Hepatic stellate cell (primary cell): ENCODE results near the gene IZUMO1.
"Not testable (repeated sequence)": the region's sequence is repeated elsewhere in the genome, so short reads cannot be mapped to it uniquely, and the experiment has no call there.

Experiments
- DNase-seq: peaks from one replicate; pipeline ENCODE4 v3.0.0; 2011; ENCODE audit warnings: low spot score

IZUMO1 gene

DNA sequence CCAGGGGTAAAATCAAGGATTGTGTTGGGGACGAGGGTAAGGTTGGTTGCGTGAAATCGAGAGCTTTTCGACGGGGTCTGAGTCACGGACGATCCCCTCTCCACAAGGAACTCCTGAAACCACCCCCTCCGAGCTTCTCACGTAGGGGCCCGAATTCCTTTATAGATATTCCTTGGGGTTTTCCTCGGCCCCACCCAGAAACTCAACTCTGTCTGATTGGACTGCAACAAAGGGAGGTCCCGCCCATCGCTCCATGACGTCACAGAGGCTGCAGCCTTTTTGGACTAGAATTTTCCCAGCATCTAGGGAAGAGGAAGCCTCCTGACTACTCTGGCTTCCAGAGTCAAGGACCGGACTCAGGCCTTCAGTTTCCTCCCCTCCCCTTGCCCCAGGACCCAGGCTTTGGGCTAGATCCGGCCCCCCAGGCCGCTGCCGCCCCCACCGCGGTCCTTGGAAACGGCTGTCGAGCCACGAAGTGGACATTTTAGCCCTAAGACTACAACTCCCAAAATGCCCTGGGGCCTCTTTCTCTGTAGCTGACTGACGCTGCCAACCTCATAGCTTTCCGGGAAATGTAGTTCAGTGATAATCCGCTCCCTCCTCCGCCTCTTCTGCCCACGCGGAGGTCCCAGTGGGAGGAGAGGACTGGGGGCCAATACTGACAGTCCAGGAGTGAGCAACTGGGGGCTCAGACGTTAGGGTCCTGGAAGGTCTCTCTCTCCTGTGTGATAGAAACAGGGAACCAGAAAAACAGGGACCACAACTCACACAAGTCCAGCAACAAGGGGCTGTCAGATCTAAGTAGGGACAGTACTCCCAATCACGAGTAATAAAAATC lies at the start of gene IZUMO1:
Gene IZUMO1, minus strand, starts transcription at position 172 of the 838 bp plus-strand sequence. CDS start 1,050 bp downstream, outside the sequence.
- peak; percentile 95 for DNase-seq

- DNase-seq = no peak
Observed at GRCh38 chr19:48795685-48796070, 49.0 kb upstream of the IZUMO1 start.

DNA sequence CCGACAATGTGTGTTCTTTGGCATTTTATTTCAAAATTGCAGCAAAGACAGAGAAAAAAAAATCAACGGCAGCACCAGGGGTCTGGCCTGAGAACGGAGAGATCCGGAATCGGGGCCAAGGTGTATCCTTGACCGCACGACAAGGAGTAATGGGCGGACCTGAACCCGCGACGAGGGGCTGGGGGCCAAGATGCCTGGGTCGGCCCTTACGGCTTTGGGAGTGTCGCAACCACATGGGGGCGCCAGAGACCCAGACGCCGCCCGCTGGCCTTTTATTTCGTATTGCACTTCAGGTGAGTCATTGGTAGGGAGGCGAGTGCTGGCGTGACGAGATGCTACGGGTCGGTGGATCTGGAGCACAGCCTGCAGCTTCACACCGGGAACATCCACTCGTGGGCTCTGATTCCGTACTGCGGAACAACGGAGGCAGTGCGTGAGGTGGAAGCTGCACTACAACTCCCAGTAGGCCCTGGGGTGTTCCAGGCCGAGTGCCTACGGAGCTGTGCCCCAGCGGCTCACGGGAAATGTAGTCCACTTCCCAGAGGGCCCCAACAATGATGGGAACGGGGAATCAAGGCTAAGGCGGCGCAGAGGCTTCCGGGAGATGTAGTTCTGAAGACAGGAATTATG lies 48.5 kb upstream of the IZUMO1 start:
- DNase-seq = peak; percentile 95

DNA sequence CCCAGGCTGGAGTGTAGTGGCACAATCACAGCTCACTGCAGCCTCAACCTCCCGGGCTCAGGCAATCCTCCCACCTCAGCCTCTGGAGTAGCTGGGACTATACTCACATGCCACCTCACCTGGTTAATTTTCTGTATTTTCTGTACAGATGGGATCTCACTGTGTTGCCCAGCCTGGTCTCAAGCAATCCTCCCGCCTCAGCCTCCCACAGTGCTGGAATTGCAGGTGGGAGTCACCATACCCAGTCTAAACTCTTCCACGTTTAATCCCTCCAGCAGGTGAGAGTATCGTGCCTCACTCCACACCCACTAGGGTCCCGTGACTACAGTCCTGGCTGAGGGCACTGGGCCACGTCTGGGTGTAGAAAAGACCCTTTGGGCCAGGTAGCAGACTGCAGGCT lies 47.6 kb upstream of the IZUMO1 start:
- no peak for DNase-seq

DNA sequence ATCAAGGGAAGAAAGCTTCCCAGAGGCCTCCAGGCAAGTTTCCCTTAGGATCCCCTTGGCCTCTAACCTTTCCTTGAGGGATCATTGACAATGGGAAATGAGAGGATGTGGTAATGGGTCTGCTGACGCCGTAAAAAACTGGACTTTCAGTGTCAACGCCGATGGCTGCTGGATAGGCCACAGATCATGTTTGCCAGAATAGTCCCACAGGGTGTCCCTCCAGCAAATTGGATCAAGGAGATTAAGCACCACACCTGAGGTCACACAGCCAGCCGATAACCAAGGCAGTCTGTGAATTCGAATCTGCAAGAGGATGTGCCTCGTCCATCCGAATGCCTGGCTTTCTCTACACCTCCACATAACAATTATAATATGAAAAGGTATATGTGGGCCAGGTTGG lies 46.6 kb upstream of the IZUMO1 start:
- DNase-seq = no peak

- not testable (repeated sequence) for DNase-seq
Observed at GRCh38 chr19:48787331-48787730, 40.6 kb upstream of the IZUMO1 start.

DNA sequence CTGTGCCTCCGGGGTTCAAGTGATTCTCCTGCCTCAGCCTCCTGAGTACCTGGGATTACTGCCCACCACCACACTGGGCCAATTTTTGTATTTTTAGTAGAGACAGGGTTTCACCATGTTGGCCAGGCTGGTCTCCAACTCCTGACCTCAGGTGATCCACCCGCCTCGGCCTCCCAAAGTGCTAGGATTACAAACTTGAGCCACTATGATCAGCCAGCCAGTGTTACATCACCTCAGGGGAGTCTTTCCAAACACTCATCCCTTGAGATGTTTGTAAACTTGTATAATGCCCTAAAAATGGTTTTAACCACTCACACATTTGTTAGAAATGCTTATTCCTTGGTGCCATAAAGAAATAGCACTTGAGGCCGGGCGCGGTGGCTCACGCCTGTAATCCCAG lies 39.7 kb upstream of the IZUMO1 start:
- DNase-seq = not testable (repeated sequence)

GRCh38 chr19:48784527-48784926 lies 37.8 kb upstream of the IZUMO1 start:
- no peak for DNase-seq

- no peak for DNase-seq
Observed at GRCh38 chr19:48780631-48781391, 34.1 kb upstream of the IZUMO1 start.

GRCh38 chr19:48779636-48780035 lies 32.9 kb upstream of the IZUMO1 start:
- DNase-seq = no peak

DNA sequence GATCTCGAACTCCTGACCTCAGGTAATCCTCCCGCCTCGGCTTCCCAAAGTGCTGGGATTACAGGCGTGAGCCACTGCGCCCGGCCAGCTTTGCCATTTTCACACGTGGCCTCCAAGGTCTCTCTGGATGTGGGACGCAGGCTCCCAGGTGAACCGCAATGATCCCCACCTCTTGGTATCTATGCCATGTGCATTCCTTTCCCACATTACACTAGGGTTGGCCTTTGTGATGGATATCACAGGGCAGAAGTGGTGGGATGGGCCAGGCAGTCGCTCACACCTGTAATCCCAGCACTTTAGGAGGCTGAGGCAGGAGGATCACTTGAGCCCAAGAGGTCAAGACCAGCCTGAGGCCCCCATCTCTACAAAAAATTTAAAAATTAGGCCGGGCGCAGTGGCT lies 31.0 kb upstream of the IZUMO1 start:
- DNase-seq = no peak

GRCh38 chr19:48777139-48777538 lies 30.4 kb upstream of the IZUMO1 start:
- no peak for DNase-seq

DNA sequence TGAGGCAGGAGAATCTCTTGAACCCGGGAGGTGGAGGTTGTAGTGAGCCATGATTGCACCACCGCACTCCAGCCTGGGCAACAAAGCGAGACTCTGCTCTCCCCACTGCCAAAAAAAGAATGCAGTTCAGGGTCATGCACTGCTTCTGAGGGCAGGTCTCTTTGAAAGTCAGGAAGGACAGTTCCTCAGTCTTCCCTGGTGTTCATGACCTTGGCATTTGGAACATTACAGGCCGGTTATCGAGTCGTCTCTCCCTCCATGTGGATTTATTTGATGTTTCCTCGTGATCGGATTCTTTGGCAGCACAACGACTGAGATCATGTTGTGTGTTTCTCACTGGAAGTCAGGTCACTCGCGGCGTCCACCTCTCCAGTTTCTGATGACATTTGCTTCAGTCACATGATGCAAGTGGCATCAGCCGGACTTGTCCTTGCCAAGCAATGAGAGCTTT lies 25.8 kb upstream of the IZUMO1 start:
- no peak for DNase-seq

- no peak for DNase-seq
Observed at GRCh38 chr19:48770734-48771472, 24.2 kb upstream of the IZUMO1 start.

DNA sequence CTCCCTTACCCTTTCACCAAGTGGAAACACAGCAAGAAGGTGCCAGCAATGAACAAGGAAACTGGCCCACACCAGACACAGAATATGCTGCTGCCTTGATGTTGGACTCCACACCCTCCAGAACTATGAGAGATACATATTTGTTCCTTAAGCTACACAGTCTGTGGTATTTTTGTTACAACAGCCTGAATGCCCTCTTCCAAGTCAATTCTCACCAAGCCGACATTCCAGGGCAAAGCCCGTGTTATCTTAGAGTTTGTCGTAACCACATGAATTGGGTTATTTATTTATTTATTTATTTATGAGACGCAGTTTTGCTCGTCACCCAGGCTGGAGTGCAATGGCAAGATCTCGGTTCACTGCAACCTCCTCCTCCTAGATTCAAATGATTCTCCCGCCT lies 23.6 kb upstream of the IZUMO1 start:
- DNase-seq = peak; percentile 55

DNA sequence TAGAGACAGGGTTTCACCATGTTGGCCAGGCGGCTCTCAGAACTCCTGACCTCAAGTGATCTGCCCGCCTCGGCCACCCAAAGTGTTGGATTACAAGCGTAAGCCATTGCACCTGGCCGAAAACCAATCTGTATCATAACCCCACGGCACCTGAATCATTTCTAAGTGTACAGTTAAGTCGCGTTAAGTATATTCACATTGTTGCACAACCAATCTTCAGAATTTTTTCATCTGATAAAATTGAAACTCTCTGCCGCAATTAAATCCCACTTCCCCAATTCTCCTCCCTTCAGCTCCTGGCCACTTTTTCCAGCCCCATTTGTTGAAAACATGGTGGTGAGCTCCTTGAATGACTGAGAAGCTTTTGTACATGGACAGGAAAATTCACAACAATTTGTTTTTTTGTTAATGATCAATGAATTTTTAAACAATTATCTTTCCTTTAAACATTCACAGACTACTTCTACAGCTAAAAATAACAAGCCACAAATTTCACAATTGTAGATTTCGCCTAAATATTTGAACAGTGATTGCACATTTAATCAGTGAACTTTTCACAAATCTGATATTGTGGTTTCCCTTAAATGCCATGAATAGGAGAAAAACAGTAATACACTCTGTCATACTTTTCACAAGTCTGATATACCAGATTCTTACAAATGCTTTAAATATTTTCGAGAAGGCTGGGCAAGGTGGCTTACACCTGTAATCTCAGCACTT lies 22.4 kb upstream of the IZUMO1 start:
- no peak for DNase-seq

DNA sequence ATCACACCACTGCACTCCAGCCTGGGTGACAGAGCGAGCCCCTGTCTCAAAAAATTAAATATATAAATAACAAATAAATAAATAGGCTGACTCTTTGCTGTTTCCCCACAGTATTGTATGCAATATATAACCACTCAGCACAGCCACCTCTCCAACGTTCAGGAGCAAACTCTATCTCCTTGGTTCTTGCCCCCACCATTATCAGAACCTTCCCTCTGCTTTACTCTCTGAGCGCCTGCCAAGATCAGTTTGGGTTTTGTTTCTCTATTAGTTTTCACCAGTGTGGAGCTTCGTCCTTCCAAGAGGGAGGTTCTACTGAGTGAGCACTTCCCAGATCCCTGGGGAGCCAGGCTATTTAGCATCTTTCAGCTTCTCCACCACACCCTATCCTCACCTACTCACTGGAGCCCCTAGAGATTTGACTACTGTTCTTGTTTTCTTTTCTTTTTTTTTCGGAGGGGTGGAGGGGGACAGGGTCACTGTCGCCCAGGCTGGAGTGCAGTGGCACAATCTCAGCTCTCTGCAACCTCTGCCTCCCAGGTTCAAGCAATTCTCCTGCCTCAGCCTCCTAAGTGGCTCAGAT lies 21.6 kb upstream of the IZUMO1 start:
- not testable (repeated sequence) for DNase-seq

DNA sequence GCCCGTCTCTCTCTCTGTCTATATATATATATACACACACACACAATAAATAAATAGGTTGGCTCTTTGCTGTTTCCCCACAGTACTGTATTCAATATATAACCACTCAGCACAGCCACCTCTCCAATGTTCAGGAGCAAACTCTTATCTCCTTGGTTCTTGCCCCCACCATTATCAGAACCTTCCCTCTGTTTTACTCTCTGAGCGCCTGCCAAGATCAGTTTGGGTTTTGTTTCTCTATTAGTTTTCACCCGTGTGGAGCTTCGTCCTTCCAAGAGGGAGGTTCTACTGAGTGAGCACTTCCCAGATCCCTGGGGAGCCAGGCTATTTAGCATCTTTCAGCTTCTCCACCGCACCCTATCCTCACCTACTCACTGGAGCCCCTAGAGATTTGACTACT lies 19.1 kb upstream of the IZUMO1 start:
- DNase-seq = not testable (repeated sequence)

DNA sequence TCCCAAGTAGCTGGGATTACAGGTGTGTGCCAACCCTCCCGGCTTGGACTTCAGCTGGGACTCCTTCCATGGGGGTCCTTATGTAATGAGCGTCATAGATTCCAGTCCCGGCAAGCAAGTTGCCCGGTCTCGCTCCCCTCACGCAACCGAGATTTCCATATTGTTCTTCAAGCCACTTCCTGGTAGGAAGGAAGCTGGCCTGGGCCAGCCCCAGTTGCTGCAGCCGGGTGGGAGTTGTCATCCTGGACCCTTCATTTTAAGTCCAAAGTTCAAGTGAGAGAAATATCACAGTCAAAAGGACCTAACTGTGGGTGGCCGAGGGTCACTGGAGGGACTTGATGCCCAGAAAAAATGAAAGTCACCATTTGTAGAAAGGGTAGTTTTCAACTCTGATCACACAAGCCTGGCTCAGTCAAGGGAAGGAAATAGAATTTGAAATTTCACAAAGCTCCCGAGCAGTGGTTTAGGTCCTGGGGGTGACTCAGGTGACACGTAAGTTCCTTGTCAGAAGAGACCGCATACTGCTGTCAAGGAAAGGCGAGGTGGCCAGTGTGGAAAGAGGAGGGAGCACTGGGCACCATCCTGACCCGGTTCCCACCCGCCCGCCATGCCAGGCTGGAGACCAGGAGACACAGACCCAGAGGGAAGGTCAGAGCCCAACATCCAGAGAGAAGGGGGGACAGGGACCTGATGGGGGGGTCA lies 13.9 kb upstream of the IZUMO1 start:
- DNase-seq = no peak

- no peak for DNase-seq
Observed at GRCh38 chr19:48757741-48758144, 11.0 kb upstream of the IZUMO1 start.
